Fibroblast of skin of left quadriceps (primary cell): ENCODE data around the gene TAOK1.

ENCODE experiments used
- DNase-seq, 2 experiments: peaks; one replicate each; pipeline ENCODE4 v3.0.0-alpha.2; 2013; ENCODE audit warnings: low read depth in 2 of 2

Gene TAOK1

DNA sequence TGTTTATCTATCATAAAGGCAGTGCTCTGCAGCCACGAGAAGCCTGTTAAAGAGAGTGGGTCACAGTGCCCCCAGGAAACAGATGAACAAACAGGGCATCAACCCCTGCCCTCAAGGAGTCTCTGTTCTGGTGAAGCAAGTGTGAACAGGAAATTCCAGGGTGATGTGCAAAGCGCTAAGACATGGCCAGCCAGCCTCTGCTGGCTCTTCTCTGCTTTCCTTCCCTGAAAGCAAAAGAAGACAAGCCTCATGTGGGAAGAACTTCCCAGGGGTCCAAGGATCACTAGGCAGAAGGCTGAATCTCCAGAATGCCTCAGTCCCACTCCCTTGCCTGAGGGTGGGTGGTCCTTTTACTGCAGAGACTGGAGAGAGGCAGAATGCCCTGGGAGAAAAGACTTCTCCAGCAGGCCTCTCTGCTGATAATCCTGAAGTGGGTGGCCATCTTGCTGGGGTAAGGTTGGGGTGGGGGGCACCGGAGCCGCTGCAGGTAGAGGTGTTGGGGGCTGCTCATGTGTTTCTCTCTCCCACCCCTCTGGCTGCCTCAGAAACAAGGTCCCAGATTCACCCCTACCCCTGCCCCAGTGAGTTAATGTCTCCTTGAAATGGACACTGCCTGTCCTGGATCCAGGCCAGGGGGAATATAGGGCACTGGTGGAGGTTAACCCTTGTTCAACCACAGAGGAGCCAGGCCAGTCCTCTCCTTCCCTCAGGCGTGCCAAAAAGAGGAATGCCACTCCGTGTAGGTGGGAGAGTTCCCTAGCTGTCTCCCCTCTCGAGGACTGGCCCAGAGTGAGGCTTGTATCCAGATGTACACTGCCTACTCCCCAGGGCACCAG lies 205.2 kb downstream of the TAOK1 start:
- DNase-seq, result no peak

DNA sequence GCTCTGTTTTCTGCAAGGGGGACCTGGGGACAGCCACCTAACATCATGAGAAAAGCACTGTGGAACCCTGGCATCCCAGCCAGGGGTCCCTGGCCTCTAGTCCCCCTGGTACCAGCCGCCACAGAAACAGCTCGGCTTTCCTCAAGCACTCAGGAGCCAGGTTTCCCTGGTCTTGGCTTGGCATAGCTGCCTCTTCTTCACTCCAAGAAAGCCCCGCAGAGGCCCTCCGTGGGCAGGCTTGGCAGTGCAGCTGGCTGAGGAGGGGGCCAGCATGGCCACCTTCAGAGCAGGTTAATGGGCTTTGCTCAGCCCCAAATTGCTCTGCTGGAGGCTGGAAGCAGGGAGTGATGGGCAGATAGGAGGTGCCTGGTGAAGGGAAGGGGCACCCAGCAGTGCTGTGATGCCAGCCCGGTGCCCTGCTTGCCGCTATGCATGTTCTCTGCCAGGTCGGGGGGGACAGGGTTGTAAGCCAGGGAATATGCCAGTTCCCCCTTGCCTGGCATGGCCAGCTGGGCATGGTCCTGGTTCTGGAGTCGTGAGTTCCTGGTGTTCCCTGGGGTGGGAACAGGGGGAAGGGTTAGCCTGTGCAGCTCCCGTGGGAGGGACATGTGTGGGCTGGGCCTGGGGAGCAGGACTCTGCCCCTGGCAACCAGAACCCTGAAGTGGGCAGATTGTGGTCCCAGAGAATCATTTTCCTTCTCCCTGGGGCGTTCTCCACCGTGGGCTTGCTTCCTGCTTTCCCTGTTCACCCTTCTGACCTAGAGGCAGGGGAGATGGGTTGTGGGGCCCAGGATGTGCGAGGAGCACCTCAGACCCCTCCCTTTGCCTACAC lies 206.0 kb downstream of the TAOK1 start:
- DNase-seq, result no peak

DNA sequence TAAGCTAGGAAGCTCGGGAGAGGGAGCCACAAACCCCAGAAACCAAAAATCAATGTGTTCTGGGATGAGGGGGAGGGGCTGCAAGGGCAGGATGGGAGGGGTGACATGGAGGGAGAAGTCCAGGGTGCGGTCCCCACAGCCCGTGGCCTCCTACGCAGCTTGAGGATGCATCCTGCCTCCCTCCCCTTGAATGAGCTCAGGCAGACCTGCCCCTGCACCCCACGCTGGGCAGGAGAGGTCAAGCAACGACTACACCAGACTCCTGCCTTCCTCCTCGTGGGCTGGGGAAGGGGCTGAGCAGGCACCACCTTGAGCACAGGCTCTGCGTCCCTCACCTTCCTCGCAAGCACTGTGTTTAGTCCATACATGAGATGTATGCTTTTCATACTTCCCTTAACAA lies 206.6 kb downstream of the TAOK1 start:
- no peak for DNase-seq

DNA sequence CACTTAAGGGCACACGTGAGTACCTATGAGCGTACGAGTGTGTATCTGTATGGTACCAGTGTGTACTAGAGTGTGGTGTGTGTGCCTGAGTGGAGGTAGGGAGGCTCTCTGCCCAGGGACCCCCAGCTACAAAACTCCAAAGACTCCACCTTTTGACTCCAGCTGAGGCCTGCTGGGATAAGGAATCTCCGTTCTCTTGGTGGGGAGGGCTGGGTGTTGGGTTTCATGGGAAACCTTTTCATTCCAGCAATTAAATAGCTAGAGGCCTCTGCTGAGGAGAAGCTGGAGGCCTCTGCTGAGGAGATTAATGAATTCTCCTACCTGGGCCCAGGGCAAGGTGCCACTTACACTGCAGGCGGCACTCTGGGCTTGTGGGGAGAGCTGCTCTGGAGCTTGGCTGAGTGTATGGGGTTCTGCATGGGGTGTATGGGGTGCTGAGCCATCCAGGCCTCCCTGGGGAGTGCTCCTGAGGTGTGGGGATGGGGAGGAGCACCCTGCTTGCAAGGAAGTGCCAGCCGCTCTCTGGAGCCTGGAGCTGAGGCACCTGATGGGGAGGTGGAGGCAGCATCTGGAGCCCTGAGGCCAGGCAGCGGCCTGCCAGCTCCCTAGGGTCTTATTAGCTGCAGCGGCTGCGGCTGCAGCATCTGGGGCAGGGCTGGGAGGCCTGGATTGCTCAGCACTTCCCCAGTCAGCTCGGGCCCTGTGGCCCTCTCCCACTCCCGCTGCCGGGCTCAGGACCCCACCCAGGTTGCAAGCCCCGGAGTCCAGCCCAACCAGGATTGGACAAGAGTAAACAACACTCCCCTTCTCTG lies 207.4 kb downstream of the TAOK1 start:
- no peak for DNase-seq
